DOHH2 (cell line): Measurements from ENCODE around the gene RPS27A.

Experiments used
- EZH2phosphoT487 ChIP-seq: fragments of 200-600 bp; sonication (generic); IDR thresholded peaks from 2 replicates; pipeline ENCODE4 v1.6.1; 2017; ENCODE audit warnings: borderline replicate concordance, mild to moderate bottlenecking, antibody characterized with exemption, low read length, moderate library complexity, mixed read lengths
- TF ChIP-seq, protein P1 (sequence below): fragments of 200-600 bp; sonication (generic); IDR thresholded peaks from one replicate; pipeline ENCODE4 v1.5.1; 2014; ENCODE audit warnings: antibody characterized with exemption, mild to moderate bottlenecking, low read depth, low read length; ENCODE audit not compliant: poor library complexity, severe bottlenecking

DNA sequence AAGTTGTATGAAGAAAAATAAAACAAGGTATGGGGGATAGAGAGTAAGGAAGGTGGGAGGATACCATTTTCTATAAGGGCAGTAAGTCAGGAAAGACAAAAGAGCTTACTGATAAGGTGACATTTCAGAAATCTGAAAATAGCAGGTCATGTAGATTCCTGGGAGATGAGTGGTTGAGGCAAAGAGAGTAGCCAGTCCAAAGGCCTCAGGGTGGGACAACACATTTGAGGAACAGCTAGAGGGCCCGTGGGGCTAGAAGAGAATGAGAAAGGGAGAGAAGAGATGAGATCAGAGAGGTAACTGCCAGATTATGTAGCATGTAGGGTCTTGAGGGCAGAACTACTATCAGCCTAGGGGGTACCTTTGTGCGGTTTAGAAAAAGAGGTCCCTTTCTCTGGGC is 3.3 kb upstream of the RPS27A start:
- TF ChIP-seq, protein P1, sequence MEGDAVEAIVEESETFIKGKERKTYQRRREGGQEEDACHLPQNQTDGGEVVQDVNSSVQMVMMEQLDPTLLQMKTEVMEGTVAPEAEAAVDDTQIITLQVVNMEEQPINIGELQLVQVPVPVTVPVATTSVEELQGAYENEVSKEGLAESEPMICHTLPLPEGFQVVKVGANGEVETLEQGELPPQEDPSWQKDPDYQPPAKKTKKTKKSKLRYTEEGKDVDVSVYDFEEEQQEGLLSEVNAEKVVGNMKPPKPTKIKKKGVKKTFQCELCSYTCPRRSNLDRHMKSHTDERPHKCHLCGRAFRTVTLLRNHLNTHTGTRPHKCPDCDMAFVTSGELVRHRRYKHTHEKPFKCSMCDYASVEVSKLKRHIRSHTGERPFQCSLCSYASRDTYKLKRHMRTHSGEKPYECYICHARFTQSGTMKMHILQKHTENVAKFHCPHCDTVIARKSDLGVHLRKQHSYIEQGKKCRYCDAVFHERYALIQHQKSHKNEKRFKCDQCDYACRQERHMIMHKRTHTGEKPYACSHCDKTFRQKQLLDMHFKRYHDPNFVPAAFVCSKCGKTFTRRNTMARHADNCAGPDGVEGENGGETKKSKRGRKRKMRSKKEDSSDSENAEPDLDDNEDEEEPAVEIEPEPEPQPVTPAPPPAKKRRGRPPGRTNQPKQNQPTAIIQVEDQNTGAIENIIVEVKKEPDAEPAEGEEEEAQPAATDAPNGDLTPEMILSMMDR: no peak
- TF ChIP-seq EZH2phosphoT487: no peak
